Fibroblast of peridontal ligament (primary cell): Measurements from ENCODE around the gene CHMP2B.
"Not testable (repeated sequence)": the region's sequence is repeated elsewhere in the genome, so short reads cannot be mapped to it uniquely, and the experiment has no call there.

Experiments
- DNase-seq: peaks from one replicate; pipeline ENCODE4 v3.0.0-alpha.2; 2010; ENCODE audit errors: extremely low read depth

The CHMP2B gene

DNA sequence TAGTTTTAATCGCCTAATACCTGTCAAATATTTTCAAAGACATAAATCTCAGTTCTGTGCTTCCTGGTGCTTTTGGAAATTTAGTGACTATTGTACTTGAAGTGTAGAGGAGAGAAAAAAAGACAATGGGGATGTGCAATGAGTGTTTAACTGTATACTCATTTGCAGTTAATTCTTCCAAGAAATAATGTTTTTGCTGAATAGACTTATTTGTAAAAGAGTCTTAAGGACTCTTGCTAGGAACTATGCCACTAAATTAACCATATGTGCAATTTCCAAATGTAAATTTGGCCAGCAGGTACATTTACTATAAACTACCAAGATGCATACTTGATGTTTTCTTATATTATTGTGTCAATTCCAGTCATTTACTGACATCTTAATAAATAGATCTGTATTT lies 2.0 kb downstream of the CHMP2B start:
- DNase-seq, result no peak

GRCh38 chr3:87233805-87234204 lies 6.7 kb downstream of the CHMP2B start:
- DNase-seq, result no peak

GRCh38 chr3:87236093-87236492 lies 9.0 kb downstream of the CHMP2B start:
- DNase-seq, result no peak

- no peak for DNase-seq
Observed at GRCh38 chr3:87246662-87247429, 19.7 kb downstream of the CHMP2B start.

DNA sequence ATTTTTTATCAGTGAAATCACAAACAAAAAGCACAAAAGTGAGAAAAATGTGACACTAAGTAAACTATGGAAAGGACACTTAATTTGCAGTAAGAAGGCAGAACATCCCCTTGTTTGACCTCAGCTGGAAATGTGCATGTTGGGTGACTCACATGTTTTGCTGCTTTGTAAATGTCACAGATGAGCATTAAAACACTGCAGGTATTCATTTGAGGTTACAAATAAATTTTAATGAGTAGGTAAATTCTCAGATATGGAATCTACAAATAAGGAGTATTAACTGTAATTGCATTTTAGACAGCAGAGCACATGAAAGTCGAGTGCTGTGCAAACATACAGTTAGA lies 20.3 kb downstream of the CHMP2B start:
- no peak for DNase-seq

DNA sequence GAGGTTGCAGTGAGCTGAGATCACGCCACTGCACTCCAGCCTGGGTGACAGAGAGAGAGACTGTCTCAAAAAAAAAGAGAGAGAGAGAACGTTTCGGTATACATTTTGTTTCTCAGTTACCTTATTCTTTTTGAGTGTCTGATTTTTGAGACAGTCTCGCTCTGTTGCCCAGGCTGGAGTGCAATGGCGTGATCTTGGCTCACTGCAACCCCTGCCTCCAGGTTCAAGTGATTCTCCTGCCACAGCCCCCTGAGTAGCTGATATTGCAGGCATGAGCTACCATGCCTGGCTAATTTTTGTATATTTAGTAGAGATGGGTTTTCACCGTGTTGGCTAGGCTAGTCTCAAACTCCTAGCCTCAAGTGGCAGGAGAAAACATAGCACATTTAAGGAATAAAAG lies 21.1 kb downstream of the CHMP2B start:
- not testable (repeated sequence) for DNase-seq

GRCh38 chr3:87248831-87249230 lies 21.7 kb downstream of the CHMP2B start:
- no peak for DNase-seq

DNA sequence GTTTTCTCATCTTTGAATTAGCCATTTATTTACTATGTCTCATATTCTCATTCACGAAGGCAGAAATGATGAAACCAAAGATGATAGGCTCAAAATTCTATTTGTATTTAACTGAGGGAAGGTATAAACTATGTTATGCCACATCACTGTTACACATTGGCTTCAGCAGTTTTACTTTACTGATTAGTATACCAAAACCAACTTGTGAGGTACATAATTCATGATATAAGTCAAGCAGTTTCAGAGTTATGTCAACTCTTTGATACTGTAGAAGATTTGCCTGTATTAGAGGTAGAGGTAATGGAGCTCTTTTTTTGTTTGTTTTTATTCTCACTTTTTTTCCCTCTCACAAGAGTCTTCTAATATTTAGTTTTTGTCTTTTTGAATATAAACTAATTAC lies 22.9 kb downstream of the CHMP2B start:
- no peak for DNase-seq

GRCh38 chr3:87260270-87260669 lies 33.2 kb downstream of the CHMP2B start:
- peak; percentile 71 for DNase-seq

GRCh38 chr3:87261925-87262324 lies 34.8 kb downstream of the CHMP2B start:
- no peak for DNase-seq

- DNase-seq, result no peak
Observed at GRCh38 chr3:87267953-87268645, 41.0 kb downstream of the CHMP2B start.

DNA sequence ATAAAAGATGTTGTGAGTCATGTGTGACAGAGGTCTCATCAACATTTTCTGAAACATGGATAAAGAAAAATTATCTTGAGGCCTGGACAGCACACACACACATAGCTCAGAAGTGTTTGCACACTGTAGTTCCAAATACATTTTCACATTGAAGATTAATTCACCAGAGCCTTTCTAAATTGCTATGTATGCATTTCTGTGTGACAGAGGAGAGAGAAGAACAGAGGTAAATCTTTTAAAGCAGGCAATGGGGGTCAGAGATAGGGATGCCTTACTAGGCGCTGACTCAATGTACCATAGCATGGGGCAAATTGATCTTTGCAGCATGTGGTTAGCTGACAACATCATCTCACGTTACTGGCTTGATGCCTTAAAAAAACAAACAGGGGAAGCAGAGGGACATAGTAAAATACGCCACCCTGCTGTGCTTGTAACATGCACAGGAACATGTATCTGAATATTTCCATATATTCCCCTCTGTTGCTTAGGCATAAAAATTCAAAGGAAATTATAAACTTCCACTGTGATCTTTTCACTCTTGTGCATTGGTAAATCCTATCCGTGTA lies 41.6 kb downstream of the CHMP2B start:
- DNase-seq, result peak; percentile 27

DNA sequence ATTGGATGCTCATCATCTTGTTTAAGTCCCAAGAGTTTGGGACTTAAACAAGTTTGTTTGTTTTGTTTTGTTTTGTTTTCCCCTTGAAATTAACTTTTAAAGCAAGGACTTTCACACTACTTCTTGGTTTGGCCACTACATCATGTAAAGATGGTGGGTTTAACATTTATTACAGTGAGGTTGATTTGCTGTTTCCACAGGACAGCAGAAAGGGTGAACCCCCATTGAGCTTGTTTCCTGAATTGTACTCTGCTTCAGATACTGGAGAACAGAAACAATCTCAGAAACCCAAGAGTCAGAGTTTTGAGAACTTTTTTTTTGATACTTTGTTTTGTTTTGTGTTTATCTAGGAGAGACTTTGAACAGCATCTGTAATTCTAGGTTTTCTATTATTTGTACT lies 42.6 kb downstream of the CHMP2B start:
- DNase-seq, result no peak

- no peak for DNase-seq
Observed at GRCh38 chr3:87270908-87271700, 44.0 kb downstream of the CHMP2B start.

- DNase-seq, result no peak
Observed at GRCh38 chr3:87272718-87273341, 45.7 kb downstream of the CHMP2B start.

DNA sequence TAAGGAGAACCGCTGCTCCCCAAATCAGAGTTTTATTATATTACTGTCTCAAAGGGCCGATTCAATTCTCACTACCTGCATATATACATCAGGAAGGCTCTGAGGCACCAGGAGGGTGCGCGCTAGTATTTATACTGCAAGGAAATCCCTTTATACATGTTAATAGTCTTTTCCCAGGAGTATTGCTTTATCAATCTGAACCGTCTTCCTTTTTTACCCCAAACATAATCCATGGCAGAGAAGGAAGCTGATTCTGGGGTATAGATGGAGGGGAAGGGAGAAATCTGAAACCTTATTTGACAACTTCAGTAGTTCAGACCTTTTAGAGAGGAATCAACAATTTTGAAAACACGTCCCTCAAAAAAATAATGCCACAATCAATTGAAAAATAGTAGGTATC lies 49.4 kb downstream of the CHMP2B start, which contains the start of gene POU1F1:
TSS of gene POU1F1 (minus strand) at position 101 of the 400 bp plus-strand sequence. CDS start 122 bp downstream, outside the sequence.
- DNase-seq, result no peak

GRCh38 chr3:87287011-87287410 lies 59.9 kb downstream of the CHMP2B start:
- peak; percentile 41 for DNase-seq

GRCh38 chr3:87288446-87288845 lies 61.3 kb downstream of the CHMP2B start:
- no peak for DNase-seq

- DNase-seq, result peak; percentile 68
Observed at GRCh38 chr3:87298111-87298718, 71.1 kb downstream of the CHMP2B start.

GRCh38 chr3:87305031-87305430 lies 77.9 kb downstream of the CHMP2B start:
- DNase-seq, result not testable (repeated sequence)
